Activated B cell treated with CpG ODN at 0.5 μM for 24 hours (primary cell): ENCODE results near the gene CABLES1. TPM values are rescaled to one million over a fixed set of nuclear protein-coding genes. Genes with fewer than 3 reads are reported as not detected.

Source experiments
- ATAC-seq: fragments of 200-7000 bp; cut with Tn5 transposase; one replicate; pipeline ENCODE4 v1.10.0; 2021; ENCODE audit warnings: low read depth, mild to moderate bottlenecking, moderate library complexity
- CTCF ChIA-PET: fragments of 350-600 bp; sonication (Branson Sonifier 250); formaldehyde crosslinking; loops from one replicate; lab custom pipeline; 2021; ENCODE audit warnings: antibody characterized with exemption; lab: Charles Lee
- POLR2A ChIA-PET: fragments of 350-600 bp; sonication (Branson Sonifier 250); formaldehyde crosslinking; loops from one replicate; lab custom pipeline; 2021; ENCODE audit warnings: antibody characterized with exemption; lab: Charles Lee
- DNase-seq: peaks from one replicate; pipeline ENCODE4 v3.0.0; 2022
- H3K27ac Mint-ChIP-seq: one replicate; pipeline ENCODE4 v1.8.0; 2020; ENCODE audit warnings: mixed read lengths
- H3K27me3 Mint-ChIP-seq: one replicate; pipeline ENCODE4 v1.8.0; 2021; ENCODE audit warnings: mixed read lengths
- H3K36me3 Mint-ChIP-seq: one replicate; pipeline ENCODE4 v1.8.0; 2021; ENCODE audit warnings: low read depth, mixed read lengths
- H3K4me1 Mint-ChIP-seq: one replicate; pipeline ENCODE4 v1.8.0; 2021; ENCODE audit warnings: mixed read lengths
- H3K4me3 Mint-ChIP-seq: one replicate; pipeline ENCODE4 v1.8.0; 2020; ENCODE audit warnings: mild to moderate bottlenecking, mixed read lengths
- H3K9me3 Mint-ChIP-seq: one replicate; pipeline ENCODE4 v1.8.0; 2020; ENCODE audit warnings: mixed read lengths
- CTCF ChIP-seq: fragments of 200-600 bp; IDR thresholded peaks from one replicate; pipeline ENCODE4 v1.8.0; 2022; ENCODE audit warnings: antibody characterized with exemption, mild to moderate bottlenecking
- intact Hi-C: fragments of 100-400 bp; cut with micrococcal nuclease; formaldehyde crosslinking; loops from one replicate; pipeline ENCODE4 v1.15.1; 2024
- total RNA-seq: library from RNA; stranded (reverse); gene quantifications from 2 replicates; pipeline ENCODE4 v1.2.3, GENCODE V29; 2022

CABLES1 gene
- total RNA-seq, 1 donor from 2014 or later: 32.3 TPM

- intact Hi-C loops: loop anchor here (1.0 to 5.0 kb wide), 5 partner anchors 63 to 369 kb away; partner anchors contain the start of gene RMC1
- DNase-seq (peak; percentile 56), ATAC-seq (peak; percentile 77)
- H3K36me3 Mint-ChIP-seq: no peaks in the 10 kb centered on the region
- ChIA-PET POLR2A (interaction anchor here (0.5 to 7.9 kb wide), 23 partner anchors 13 to 416 kb away, joined by 3 to 150 read pairs (median 5); partner anchors contain the start of genes RBBP8 and RMC1), CTCF (interaction anchor here (0.6 to 6.5 kb wide), 12 partner anchors 9 to 278 kb away, joined by 3 to 55 read pairs (median 3); no protein-coding TSS in a partner anchor)
- H3K4me1 Mint-ChIP-seq: peaks cover 38% of the 10 kb centered on the region
- H3K27me3 Mint-ChIP-seq: peaks cover 29% of the 10 kb centered on the region
- no peak for TF ChIP-seq CTCF
- H3K27ac Mint-ChIP-seq: peak overlapping the region; percentile 73
- no peaks in the 10 kb centered on the region for H3K9me3 Mint-ChIP-seq
- peak overlapping the region; percentile 89 for H3K4me3 Mint-ChIP-seq
Measured at GRCh38 chr18:23133860-23134779, 1.2 kb upstream of the CABLES1 start.

GRCh38 chr18:23135550-23136325 lies 453 bp downstream of the CABLES1 start:
- intact Hi-C loops: loop anchor here (2.0 kb wide), 1 partner anchor 65 kb away; no protein-coding TSS in a partner anchor
- DNase-seq: peak; percentile 50
- TF ChIP-seq CTCF: no peak
- no peaks in the 10 kb centered on the region for H3K9me3 Mint-ChIP-seq
- H3K4me3 Mint-ChIP-seq: peak overlapping the region; percentile 57
- peaks cover 31% of the 10 kb centered on the region for H3K27me3 Mint-ChIP-seq
- peaks cover 38% of the 10 kb centered on the region for H3K4me1 Mint-ChIP-seq
- H3K36me3 Mint-ChIP-seq: no peaks in the 10 kb centered on the region
- ATAC-seq: peak; percentile 19
- ChIA-PET CTCF (interaction anchor here (1.0 to 4.4 kb wide), 5 partner anchors 11 to 223 kb away, joined by 3 to 38 read pairs (median 5); no protein-coding TSS in a partner anchor), POLR2A (interaction anchor here (1.0 to 7.9 kb wide), 8 partner anchors 44 to 363 kb away, joined by 3 to 150 read pairs (median 20); no protein-coding TSS in a partner anchor)
- no peak overlapping the region for H3K27ac Mint-ChIP-seq

- Mint-ChIP-seq H3K36me3 (no peaks in the 10 kb centered on the region), H3K4me1 (peaks cover 38% of the 10 kb centered on the region), H3K4me3 (peak overlapping the region; percentile 81), H3K27me3 (peaks cover 31% of the 10 kb centered on the region), H3K9me3 (no peaks in the 10 kb centered on the region), H3K27ac (no peak overlapping the region)
- ChIA-PET CTCF (interaction anchor here (1.0 to 1.1 kb wide), 3 partner anchors 10 to 222 kb away, joined by 3 to 5 read pairs (median 3); no protein-coding TSS in a partner anchor), POLR2A (interaction anchor here (1.0 to 7.9 kb wide), 5 partner anchors 91 to 130 kb away, joined by 3 to 150 read pairs (median 24); no protein-coding TSS in a partner anchor)
- peak; percentile 21 for DNase-seq
- no peak for TF ChIP-seq CTCF
- ATAC-seq: no peak
- intact Hi-C loops: no loop called here
Measured at GRCh38 chr18:23136326-23137096, 1.2 kb downstream of the CABLES1 start.

- H3K4me1 Mint-ChIP-seq: peaks cover 32% of the 10 kb centered on the region
- peak overlapping the region; percentile 81 for H3K4me3 Mint-ChIP-seq
- ChIA-PET CTCF (no interaction called here), POLR2A (interaction anchor here (1.0 to 7.9 kb wide), 2 partner anchors 90 to 130 kb away, joined by 3 to 150 read pairs; no protein-coding TSS in a partner anchor)
- intact Hi-C loops: no loop called here
- no peak overlapping the region for H3K27ac Mint-ChIP-seq
- H3K9me3 Mint-ChIP-seq: no peaks in the 10 kb centered on the region
- no peak for TF ChIP-seq CTCF
- peaks cover 31% of the 10 kb centered on the region for H3K27me3 Mint-ChIP-seq
- no peaks in the 10 kb centered on the region for H3K36me3 Mint-ChIP-seq
- DNase-seq (no peak), ATAC-seq (no peak)
Measured at GRCh38 chr18:23137097-23137635, 1.9 kb downstream of the CABLES1 start.
